LNCaP clone FGC (cell line): Measurements from ENCODE around the gene SPSB1.

Source experiments
- DNase-seq: peaks from one replicate; pipeline ENCODE4 v3.0.0-alpha.2; 2011; ENCODE audit warnings: low read depth
- H3K4me3 ChIP-seq: 2 replicates; pipeline ENCODE4 v1.5.1; 2011; ENCODE audit warnings: mild to moderate bottlenecking, low read depth, low read length, control low read depth
- TF ChIP-seq, protein P1 (sequence below): IDR thresholded peaks from 2 replicates; pipeline ENCODE4 v1.5.1; 2012; ENCODE audit warnings: mild to moderate bottlenecking; ENCODE audit not compliant: control insufficient read depth, insufficient read depth; ENCODE audit errors: extremely low read depth

SPSB1 gene

DNA sequence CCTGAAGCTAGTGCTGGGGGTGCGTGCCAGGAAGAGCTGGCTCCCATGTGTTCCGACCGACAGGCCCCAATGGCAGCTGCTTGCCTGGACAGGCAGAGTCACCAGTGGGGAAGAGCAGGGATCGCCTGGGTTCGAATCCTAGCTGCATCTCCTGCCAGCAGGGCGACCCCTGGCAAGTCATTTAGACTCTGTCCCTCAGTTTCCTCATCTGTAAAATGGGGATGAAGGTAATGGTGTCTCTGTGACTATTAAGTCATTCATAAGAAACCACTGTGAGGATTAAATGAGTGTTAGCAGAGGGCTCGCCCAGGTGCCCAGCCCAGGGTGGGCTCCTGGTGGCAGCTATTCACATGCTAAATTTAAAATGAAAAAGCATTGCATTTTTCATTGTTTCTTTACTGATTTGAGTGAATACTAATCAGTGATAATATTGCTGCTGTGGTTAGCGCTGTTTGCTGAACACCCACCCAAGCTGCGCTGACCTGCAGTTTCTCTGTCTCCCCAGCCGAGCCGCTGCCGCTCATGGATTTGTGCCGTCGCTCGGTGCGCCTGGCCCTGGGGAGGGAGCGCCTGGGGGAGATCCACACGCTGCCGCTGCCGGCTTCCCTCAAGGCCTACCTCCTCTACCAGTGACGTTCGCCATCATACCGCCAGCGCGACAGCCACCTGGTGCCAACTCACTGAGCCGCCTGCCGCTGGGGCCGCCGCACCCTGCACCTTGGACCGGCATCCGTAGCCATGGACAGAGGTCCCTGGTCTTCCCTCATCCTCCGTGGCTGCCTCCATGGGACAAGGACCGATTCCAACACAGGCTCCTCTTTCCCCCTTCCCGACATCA lies 74.5 kb downstream of the SPSB1 start:
- no peak overlapping the region for H3K4me3 ChIP-seq

DNA sequence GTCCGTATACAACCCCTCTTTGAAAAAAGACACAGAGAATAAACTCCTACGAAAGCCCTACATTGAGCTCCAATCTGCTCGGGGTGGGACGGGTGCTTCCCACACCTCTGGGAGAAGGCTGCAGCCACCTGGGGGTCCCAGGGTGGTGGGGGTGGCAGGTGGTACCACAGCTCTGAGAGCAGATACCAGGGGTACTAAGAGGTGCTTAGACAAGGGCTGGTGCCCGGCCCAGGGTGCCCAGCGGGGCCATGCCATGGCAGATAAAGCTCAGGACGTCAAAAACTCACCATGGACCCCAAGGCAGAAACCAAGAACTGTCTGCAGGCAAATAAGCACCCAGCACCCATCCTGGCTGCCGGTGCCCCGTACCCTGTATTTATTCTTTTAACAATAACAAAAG lies 75.1 kb downstream of the SPSB1 start:
- no peak overlapping the region for H3K4me3 ChIP-seq
- no peak for DNase-seq
- TF ChIP-seq, protein P1, sequence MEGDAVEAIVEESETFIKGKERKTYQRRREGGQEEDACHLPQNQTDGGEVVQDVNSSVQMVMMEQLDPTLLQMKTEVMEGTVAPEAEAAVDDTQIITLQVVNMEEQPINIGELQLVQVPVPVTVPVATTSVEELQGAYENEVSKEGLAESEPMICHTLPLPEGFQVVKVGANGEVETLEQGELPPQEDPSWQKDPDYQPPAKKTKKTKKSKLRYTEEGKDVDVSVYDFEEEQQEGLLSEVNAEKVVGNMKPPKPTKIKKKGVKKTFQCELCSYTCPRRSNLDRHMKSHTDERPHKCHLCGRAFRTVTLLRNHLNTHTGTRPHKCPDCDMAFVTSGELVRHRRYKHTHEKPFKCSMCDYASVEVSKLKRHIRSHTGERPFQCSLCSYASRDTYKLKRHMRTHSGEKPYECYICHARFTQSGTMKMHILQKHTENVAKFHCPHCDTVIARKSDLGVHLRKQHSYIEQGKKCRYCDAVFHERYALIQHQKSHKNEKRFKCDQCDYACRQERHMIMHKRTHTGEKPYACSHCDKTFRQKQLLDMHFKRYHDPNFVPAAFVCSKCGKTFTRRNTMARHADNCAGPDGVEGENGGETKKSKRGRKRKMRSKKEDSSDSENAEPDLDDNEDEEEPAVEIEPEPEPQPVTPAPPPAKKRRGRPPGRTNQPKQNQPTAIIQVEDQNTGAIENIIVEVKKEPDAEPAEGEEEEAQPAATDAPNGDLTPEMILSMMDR = no peak

More for the DNA sequence above, 74.5 kb downstream of the SPSB1 start:
- no peak for DNase-seq
- TF ChIP-seq, protein P1 = no peak

DNA sequence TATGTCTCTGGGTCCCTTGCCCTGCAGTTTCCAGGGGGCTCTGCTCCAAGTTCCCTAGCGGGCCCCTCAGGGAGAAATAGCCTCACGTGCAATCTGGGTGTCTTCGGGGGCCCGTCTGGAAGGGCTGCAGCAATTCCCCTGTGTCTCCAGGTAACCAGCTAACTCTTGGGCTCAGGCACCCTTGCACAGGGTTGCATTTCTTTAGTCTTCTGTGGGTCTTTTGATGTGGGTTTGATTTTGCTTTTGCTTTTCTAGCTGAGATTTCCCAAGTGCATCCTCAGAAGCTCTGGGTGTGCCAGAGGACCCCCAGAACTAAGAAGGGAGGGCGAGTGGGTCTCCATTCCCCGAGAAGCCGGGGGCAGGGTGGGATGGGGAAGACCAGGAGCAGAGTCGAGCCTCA lies 75.7 kb downstream of the SPSB1 start:
- TF ChIP-seq, protein P1 = no peak
- no peak for DNase-seq
- H3K4me3 ChIP-seq = no peak overlapping the region

DNA sequence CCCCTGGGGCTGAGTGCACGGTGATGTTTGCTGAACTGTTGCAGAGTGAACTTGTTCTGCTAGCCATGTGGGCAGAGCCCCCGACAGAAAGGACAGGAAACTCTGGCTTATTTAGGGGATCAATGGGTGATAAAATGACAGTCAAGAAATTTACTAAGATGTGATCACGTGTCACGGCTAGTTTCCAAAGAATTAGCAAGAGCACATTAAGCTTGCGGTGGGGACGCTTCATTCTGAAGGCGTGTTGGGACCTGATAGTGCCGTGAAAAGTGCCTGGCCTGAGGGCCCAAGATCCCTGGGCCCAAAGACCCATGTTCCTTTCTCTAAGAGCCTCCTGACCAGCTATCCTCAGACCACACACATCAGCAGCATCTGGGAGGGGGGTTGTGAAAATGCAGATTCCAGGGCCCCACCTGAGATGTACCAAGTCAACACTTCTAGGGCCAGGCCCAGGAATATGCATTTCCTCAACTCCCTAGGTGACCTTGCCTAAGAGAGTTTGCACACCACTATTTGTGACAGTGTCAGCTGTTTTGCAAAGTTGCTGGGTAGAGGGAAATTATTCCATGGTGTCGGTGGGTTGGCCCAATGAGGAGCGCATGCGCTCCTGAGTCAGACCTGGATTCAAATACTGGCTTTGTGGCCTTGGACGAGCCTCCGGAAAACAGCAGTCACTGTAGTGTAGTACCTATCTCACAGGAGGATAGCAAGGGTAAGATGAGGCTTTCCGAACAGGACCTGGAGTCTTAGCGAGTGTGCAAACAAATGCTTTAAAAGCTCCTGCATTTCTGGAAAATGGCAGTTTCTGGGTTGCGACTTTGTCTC lies 77.5 kb downstream of the SPSB1 start:
- TF ChIP-seq, protein P1 = no peak
- no peak for DNase-seq
- no peak overlapping the region for H3K4me3 ChIP-seq

DNA sequence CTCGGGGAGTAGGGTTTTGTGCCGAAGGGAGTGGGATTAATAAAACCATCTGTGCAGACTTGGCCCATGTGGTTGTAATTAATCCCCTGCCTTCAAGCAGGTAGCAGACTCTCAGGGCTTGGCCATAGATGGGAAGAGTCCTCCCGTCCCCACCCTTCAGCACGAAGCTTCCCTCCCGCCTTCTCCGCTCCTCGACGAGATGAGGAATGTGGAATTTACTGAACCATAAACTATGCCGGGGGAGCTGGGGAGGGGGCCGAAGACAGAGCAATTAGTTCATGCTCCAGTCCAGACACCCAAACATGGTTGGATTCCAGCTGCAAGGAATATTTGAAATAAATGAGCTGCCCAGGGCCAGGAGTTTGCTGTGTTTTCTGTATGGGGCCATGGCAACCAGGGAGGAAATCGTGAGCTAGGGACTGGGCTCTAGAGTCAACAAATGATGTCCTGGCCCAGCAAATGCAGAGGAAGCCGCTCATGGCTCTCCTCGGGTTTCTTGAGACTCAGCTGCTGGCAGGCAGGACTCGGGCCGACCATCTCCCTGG lies 78.8 kb downstream of the SPSB1 start:
- no peak for DNase-seq
- H3K4me3 ChIP-seq = no peak overlapping the region

DNA sequence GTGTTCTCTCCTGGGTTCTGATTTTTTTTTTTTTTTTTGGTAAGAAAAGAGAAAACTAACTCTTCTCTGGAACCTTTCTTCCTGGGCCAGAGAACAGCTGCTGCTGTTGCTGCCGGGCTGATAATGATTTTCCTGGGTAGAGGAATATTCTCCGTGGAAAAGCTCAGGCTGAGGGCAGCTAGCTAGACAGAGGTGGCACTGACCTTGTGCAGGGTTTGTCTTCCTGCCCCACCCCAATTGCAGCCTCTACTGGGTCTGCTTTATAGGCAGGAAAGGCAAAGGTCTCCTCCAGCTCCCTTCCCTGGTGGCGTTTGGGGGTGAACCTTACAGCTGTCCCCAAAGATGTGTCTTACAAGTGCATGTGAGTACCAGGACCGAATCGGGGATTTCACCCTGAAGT lies 79.3 kb downstream of the SPSB1 start:
- no peak for DNase-seq
- TF ChIP-seq, protein P1 = no peak

More for the DNA sequence above, 78.8 kb downstream of the SPSB1 start:
- TF ChIP-seq, protein P1 = no peak

More for the DNA sequence above, 79.3 kb downstream of the SPSB1 start:
- H3K4me3 ChIP-seq = no peak overlapping the region
